ENCODE results near the gene CAPN12.

Gene CAPN12

GRCh38 chr19:38697197-38697596, 47.1 kb downstream of the CAPN12 start:
- DNase-seq (ENCODE audit: low spot score), result no peak

DNA sequence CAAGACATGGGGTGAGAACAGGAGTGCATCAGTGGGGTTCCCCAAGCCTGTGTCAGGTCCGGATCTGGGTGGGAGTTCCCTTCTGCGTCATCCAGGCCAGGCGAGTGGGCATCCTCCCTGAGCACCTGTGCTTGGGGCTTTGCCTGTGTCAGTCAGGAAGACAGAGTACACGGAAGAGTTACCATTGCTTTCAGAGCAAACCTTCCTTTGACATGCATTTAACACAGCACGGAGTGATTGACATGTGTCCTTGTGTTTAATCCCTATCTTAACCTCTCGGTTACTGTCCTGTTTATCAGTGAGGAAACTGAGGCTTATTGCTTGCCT, 47.6 kb downstream of the CAPN12 start:
- DNase-seq (ENCODE audit: low spot score), result no peak

GRCh38 chr19:38695832-38696728, 48.2 kb downstream of the CAPN12 start:
- DNase-seq (ENCODE audit: low spot score), result no peak

DNA sequence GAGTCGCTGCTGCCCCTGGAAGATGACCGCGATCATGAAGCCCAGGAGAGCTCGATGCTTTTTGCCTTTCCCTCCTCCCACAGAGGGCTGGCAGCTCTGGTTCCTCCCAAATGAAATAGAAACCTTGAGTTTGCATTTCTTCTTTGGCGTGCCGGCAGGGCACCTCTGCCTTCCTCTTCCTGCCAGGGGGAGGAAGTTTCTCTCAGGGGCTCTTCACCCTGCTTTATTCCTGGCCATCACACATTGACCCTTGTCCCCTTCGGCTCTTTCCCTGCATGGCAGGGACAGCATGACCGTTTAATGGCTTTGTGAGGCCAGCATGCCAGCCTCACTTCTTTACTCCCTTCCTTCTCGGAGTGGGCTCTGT, 49.0 kb downstream of the CAPN12 start:
- DNase-seq (ENCODE audit: low spot score), result no peak

DNA sequence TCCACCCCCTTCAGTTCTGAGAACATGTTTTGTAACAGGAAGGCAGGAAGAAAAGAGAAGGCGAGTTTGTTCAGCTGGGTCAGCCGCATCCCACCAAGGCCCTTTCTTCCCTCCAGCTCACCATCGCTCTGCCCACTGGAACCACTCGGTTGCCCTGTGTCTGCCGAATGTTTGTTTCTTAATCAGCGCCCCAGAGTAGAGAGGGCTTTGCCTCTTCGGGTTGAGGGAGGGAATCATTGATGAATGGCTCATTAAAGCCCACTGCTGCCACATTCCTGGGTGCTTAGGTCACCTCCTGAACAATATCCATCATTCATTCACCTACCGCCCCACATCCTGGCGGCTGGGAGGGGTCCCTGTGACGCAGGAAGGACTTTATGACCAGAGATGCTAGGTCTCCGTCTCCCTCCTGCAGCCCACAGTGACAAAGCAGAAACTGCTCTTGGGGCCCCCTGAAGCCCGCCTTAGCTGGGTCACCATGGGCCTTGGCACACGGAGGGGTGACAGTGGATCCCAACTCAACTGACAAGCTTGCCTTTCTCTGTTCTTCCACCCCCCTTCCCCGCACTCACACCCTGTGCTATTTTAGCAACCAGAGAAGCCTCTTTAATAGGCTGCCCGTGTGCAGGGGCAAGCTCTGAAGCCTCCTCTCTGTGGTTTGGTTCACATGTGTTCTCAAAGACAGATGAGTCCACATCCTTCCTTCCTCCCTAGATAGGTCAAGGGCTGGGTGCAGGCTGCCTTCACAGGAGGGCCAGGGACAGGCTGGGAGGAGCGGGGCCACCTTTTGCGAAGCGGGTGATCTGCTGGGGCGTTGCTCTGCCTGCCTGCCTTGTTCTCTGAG, 50.7 kb downstream of the CAPN12 start:
- peak; percentile 69 for DNase-seq (ENCODE audit: low spot score)

DNA sequence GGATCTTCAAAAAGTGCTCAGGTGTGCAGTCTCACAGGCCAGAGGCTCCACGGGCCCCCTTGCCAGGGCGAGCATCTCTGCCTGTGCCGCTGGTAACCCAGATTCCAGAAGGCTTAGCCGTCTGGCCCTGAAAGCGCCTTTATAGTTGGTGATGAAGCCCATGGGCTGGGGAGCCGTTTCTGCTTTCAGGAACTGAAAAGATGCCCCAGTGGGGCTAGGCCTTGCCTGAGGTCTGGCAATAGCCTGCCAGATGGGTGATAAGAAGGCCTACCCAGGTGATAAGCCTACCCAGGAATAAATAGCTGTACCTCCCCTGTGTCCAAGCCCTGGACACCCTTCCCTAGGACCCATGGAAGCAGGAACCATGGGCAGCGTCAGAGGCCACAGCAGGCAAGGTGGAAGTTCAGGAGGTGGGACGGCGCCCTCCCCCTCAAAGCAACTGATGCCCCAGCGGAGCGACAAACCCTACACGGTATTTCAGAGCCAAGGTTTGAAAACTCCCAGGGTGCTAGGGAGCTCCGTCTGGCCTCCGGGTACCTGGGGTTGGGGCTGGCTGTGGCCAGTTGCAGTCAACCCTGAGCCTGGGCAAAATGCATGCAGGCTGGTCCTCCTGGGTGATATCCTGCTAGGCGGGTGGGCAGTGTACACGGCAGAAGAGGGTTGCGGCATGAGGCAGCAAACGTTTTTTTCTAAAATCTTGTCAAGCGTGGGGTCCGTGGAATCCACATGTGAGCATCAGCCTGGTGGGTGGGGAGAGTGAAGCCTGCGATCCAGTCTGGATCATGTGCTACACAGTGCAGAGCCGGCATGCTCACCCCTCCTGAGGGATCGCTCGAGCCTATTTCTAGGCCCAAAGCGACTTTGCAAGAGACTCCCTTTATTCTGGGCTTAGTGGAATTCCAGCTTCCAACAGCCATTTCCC, 51.6 kb downstream of the CAPN12 start:
- DNase-seq (ENCODE audit: low spot score), result no peak

DNA sequence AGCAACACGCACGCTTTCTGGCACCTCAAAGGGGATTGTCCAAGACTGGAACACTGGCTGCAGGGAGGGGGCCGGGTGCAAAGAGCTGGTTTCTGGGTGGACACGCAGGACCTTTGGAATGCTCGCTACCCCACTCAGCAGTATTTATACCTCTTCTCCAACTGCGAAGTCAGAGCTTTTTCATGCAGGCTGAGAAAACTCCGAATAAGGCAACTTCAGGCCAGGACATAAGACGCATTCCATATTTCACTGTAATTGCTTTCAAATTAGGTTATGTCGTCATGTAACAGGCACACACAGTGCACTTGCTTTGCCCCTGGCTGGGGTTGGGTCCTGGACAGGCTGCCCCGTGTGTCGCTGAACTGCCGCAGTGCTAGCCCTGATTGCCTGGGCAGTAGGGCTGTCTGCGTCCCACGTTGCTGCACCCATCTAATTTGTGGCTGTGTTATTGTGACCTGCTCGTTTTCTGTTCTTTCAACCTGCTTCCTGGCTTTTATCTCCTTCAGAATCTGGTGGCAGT, 52.3 kb downstream of the CAPN12 start:
- no peak for DNase-seq (ENCODE audit: low spot score)

GRCh38 chr19:38690832-38691231, 53.4 kb downstream of the CAPN12 start:
- no peak for DNase-seq (ENCODE audit: low spot score)

DNA sequence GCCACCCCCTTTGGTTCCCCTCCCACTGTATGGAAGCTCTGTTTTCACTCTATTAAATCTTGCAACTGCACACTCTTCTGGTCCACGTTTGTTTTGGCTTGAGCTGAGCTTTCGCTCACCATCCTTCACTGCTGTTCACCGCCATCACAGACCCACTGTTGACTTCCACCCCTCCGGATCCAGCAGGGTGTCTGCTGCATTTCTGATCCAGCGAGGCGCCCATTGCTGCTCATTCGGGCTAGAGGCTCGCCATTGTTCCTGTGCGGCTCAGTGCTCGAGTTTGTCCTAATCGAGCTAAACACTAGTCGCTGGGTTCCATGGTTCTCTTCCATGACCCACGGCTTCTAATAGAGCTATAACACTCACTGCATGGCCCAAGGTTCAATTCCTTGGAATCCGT, 54.1 kb downstream of the CAPN12 start:
- DNase-seq (ENCODE audit: low spot score), result no peak

DNA sequence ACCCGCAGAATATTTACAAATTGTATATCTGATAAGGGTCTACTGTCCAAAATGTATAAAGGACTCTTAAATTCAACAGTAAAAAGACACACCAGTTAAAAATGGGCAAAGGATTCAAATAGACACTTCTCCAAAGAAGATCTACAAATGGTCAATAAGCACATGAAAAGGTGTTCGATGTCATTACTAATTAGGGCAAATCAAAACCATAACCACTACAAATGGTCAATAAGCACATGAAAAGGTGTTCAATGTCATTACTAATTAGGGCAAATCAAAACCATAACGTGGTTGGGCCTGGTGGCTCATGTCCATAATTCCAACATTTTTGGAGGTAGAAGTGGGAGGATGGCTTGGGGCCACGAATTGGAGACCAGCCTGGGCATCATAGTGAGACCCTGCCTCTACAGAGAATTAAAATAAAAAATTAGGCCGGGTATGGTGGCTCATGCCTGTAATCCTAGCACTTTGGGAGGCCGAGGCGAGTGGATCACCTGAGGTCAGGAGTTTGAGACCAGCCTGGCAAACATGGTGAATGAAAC, 56.4 kb downstream of the CAPN12 start:
- no peak for DNase-seq (ENCODE audit: low spot score)

DNA sequence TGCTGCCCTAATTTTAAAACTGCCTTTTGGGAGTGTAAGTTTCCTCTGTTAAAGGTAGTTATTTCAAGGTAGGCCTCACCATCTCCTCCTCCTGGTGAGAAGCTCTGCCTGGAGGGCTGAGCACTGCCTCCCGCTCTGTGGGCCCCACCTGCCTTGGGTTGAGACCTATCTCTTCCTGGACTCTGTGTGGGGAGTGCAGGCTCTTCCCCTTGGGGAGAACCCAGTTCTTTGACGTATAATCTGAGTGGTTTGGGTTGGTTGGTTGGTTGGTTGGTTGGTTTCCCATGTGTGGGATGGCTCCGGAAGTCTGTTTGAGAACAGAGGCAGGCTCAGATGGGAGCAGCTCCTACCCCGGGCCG, 57.8 kb downstream of the CAPN12 start:
- peak; percentile 32 for DNase-seq (ENCODE audit: low spot score)

GRCh38 chr19:38685666-38686529, 58.4 kb downstream of the CAPN12 start:
- no peak for DNase-seq (ENCODE audit: low spot score)

DNA sequence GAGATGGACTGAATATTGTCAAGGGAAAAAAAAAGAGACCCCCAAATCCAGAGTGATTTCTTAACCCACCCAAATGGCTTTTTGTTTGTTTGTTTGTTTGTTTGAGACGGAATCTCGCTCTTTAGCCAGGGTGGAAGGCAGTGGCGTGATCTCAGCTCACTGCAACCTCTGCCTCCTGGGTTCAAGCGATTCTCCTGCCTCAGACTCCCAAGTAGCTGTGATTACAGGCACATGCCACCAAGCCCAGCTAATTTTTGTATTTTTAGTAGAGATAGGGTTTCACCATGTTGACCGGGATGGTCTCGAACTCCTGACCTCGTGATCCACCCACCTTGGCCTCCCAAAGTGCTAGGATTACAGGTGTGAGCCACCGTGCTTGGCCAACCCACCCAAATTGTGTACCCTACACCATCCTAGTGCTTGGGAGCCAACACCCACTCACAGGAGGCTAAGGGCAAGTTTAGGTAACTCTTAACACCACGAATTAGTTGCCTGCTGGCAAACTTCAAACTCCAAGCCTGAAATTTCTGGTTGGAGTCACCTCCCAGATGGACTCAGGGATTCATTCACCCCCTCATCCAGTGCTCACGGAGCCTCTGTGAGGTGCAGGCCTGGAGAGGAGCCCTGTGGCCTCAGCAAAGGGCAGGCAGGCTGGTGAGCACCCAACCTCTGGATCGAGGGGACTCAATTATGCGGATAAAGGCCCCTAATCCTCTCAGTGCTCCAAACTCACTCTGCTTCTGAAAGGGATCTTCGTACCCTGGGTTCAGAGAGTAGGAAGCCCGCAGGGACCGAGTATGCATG, 59.2 kb downstream of the CAPN12 start:
- DNase-seq (ENCODE audit: low spot score), result no peak

GRCh38 chr19:38684078-38684861, 60.0 kb downstream of the CAPN12 start:
- peak; percentile 23 for DNase-seq (ENCODE audit: low spot score)

DNA sequence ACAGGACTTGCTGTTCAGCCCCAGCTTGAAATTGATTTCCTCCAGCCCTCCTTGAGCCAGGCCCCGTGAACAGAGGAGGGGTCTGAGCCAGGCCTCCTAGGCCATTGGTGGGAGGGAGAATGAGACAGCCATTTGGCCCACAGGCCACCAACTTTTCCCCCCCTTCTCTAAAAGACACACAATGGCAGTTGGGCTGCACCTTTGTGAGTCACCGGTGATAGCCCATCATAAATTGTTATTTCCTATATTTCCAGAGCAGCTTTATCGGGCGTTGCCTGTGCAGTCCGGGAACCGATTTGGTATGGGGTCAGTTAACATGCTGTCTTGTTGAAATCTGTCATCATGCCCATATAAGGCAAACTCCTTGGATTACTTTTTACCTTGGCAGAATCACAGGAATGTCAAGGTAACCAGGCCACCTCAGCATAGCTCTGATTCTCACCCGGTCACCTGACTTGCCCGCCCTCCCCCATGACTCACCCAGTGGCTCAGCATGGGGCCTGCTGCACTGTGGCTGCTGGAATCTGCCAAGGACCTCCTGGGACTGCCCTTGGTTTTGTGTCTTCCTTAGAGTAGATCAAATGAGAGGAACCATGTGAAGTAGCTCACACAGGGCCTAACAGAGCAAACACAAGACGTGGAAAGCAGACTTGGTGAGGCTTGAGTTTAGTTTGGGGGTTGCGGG, 60.7 kb downstream of the CAPN12 start:
- peak; percentile 75 for DNase-seq (ENCODE audit: low spot score)

- no peak for DNase-seq (ENCODE audit: low spot score)
Observed at GRCh38 chr19:38682872-38683392, 61.3 kb downstream of the CAPN12 start.

- DNase-seq (ENCODE audit: low spot score), result no peak
Observed at GRCh38 chr19:38682195-38682867, 61.9 kb downstream of the CAPN12 start.
